A549 (cell line): ENCODE measurements around the gene HOXD8. TPM values are rescaled to one million over a fixed set of nuclear protein-coding genes. Genes with fewer than 3 reads are reported as not detected.

ENCODE experiments used
- ATAC-seq, 2 experiments: fragments of 200-7000 bp in 1 of 2; fragments of >200 bp in 1 of 2; cut with Nextera tagmentation in 1 of 2; cut with Tn5 transposase in 1 of 2; 3 replicates each; pipeline versions ENCODE4 v1.8.0 to v1.9.1; 2018 to 2020; ENCODE audit warnings: mild to moderate bottlenecking in 1 of 2, moderate library complexity in 1 of 2
- CTCF ChIA-PET: fragments of 300-600 bp; sonication (Branson Sonifier 250); formaldehyde crosslinking; extraction: SDS; loops from one replicate; lab custom pipeline; 2021; ENCODE audit warnings: antibody characterized with exemption, inconsistent platforms; lab: Yijun Ruan, JAX
- POLR2A ChIA-PET: fragments of 350-600 bp; formaldehyde crosslinking; extraction: SDS; loops from one replicate; lab custom pipeline; 2021; ENCODE audit warnings: antibody characterized with exemption, inconsistent platforms; lab: Yijun Ruan, JAX
- DNase-seq, 2 experiments: peaks; one replicate each; pipeline versions ENCODE4 v3.0.0 to v3.0.0-alpha.2; 2011 to 2016; ENCODE audit warnings: low read depth in 1 of 2, low spot score in 1 of 2
- FAIRE-seq: peaks from 2 replicates; lab custom pipeline; 2011; peaks lifted over from hg19 to GRCh38; lab: Jason Lieb, UNC
- H3K27ac ChIP-seq, 2 experiments: fragments of >200 bp; sonication (Bioruptor Twin); formaldehyde crosslinking; 3 replicates each; pipeline ENCODE4 v1.5.1; 2016 to 2017
- H3K4me1 ChIP-seq: fragments of >200 bp; sonication (Bioruptor Twin); formaldehyde crosslinking; 3 replicates; pipeline ENCODE4 v1.6.1; 2016
- H3K4me2 ChIP-seq: fragments of >200 bp; sonication (Bioruptor Twin); formaldehyde crosslinking; 3 replicates; pipeline ENCODE4 v1.6.1; 2016
- H3K4me3 ChIP-seq: fragments of >200 bp; sonication (Bioruptor Twin); formaldehyde crosslinking; 3 replicates; pipeline ENCODE4 v1.5.1; 2016
- H3K9me3 ChIP-seq: fragments of >200 bp; sonication (Bioruptor Twin); formaldehyde crosslinking; 3 replicates; pipeline ENCODE4 v1.6.1; 2016
- CBX2 ChIP-seq: fragments of 200-600 bp; sonication (generic); IDR thresholded peaks from 2 replicates; pipeline ENCODE4 v1.6.1; 2016; ENCODE audit warnings: low read depth, mild to moderate bottlenecking, borderline replicate concordance
- CBX8 ChIP-seq: fragments of 200-600 bp; sonication (generic); IDR thresholded peaks from 2 replicates; pipeline ENCODE4 v1.6.1; 2016
- CHD2 ChIP-seq: fragments of 150-350 bp; IDR thresholded peaks from 2 replicates; pipeline ENCODE4 v1.6.1; 2014; ENCODE audit warnings: low read length; ENCODE audit not compliant: partially characterized antibody
- CHD4 ChIP-seq: fragments of 200-600 bp; sonication (generic); IDR thresholded peaks from 2 replicates; pipeline ENCODE4 v1.6.1; 2016; ENCODE audit warnings: antibody characterized with exemption, mild to moderate bottlenecking, borderline replicate concordance
- EHF ChIP-seq: fragments of 250-450 bp; sonication (Bioruptor Pico); IDR thresholded peaks from 2 replicates; pipeline ENCODE4 v1.5.0; 2020; ENCODE audit warnings: mild to moderate bottlenecking
- EHMT2 ChIP-seq: fragments of 200-600 bp; sonication (generic); IDR thresholded peaks from 2 replicates; pipeline ENCODE4 v1.6.1; 2016; ENCODE audit warnings: antibody characterized with exemption, low read depth, mild to moderate bottlenecking, moderate library complexity
- FOSB ChIP-seq: fragments of 250-450 bp; sonication (Bioruptor Pico); IDR thresholded peaks from 2 replicates; pipeline ENCODE4 v1.5.0; 2020; ENCODE audit warnings: mild to moderate bottlenecking, moderate library complexity
- FOSL2 ChIP-seq, 2 experiments: fragments of 450-650 bp in 1 of 2; fragments of >200 bp in 1 of 2; sonication (Bioruptor Twin) in 1 of 2; formaldehyde crosslinking; IDR thresholded peaks; 2 replicates each; pipeline versions ENCODE4 v1.5.0 to v1.6.1; 2016 to 2020; ENCODE audit warnings: mild to moderate bottlenecking in 1 of 2, moderate library complexity in 1 of 2
- HDAC2 ChIP-seq: fragments of 200-600 bp; sonication (generic); IDR thresholded peaks from 2 replicates; pipeline ENCODE4 v1.6.1; 2016
- HEYL ChIP-seq: fragments of 250-450 bp; sonication (Bioruptor Pico); IDR thresholded peaks from 2 replicates; pipeline ENCODE4 v1.8.0; 2021; ENCODE audit warnings: mild to moderate bottlenecking, moderate library complexity
- HOXB13 ChIP-seq: fragments of 250-450 bp; sonication (Bioruptor Pico); IDR thresholded peaks from 2 replicates; pipeline ENCODE4 v1.5.0; 2020; ENCODE audit warnings: low read depth, mild to moderate bottlenecking, moderate library complexity
- HOXB5 ChIP-seq: fragments of 250-450 bp; sonication (Bioruptor Pico); IDR thresholded peaks from 2 replicates; pipeline ENCODE4 v1.5.0; 2020; ENCODE audit warnings: mild to moderate bottlenecking, moderate library complexity
- JUNB ChIP-seq: fragments of >200 bp; sonication (Bioruptor Twin); formaldehyde crosslinking; IDR thresholded peaks from 2 replicates; pipeline ENCODE4 v1.6.1; 2016
- NFE2L2 ChIP-seq: fragments of 150-350 bp; conservative IDR thresholded peaks from 2 replicates; pipeline ENCODE4 v1.6.1; 2014; ENCODE audit warnings: low read length
- NR3C1 ChIP-seq: fragments of >200 bp; sonication (Bioruptor Twin); formaldehyde crosslinking; IDR thresholded peaks from 3 replicates; pipeline ENCODE4 v1.6.1; 2017
- PHF8 ChIP-seq: fragments of 200-600 bp; sonication (generic); IDR thresholded peaks from 2 replicates; pipeline ENCODE4 v1.6.1; 2016; ENCODE audit warnings: low read depth, mild to moderate bottlenecking, antibody characterized with exemption, moderate library complexity, borderline replicate concordance
- POLR2A ChIP-seq: IDR thresholded peaks from 2 replicates; pipeline ENCODE4 v1.6.1; 2012; ENCODE audit warnings: mild to moderate bottlenecking, low read length
- RAD21 ChIP-seq, 2 experiments: fragments of >200 bp in 1 of 2; sonication (Bioruptor Twin) in 1 of 2; formaldehyde crosslinking in 1 of 2; IDR thresholded peaks in 1 of 2; conservative IDR thresholded peaks in 1 of 2; 2 replicates in 1 of 2; 3 replicates in 1 of 2; pipeline ENCODE4 v1.6.1; 2012 to 2018; ENCODE audit warnings: inconsistent platforms in 1 of 2
- RARB ChIP-seq: fragments of 250-450 bp; sonication (Bioruptor Pico); IDR thresholded peaks from 2 replicates; pipeline ENCODE4 v1.8.0; 2021; ENCODE audit warnings: mild to moderate bottlenecking, moderate library complexity
- SREBF2 ChIP-seq: fragments of 450-650 bp; IDR thresholded peaks from 2 replicates; pipeline ENCODE4 v1.6.1; 2014; ENCODE audit warnings: mild to moderate bottlenecking, moderate library complexity
- TFCP2L1 ChIP-seq: fragments of 250-450 bp; sonication (Bioruptor Pico); IDR thresholded peaks from 2 replicates; pipeline ENCODE4 v1.5.0; 2021; ENCODE audit warnings: mild to moderate bottlenecking
- WGBS: methylation state at CpG from one replicate; pipeline ENCODE4 v1.1.6; 2017; ENCODE audit errors: missing lambda C conversion rate; 5-methylcytosine and 5-hydroxymethylcytosine counted together
- polyA plus RNA-seq, 4 experiments: library from polyadenylated mRNA; depleted of rRNA in 3 of 4; stranded (reverse); fragments of >200 nt; fragmentation: RNase III in 1 of 4; extraction: RNeasy Plus Mini Kit Qiagen cat#74134 plus additional on column Dnase treatment in 1 of 4; gene quantifications; 2 replicates in 3 of 4; 3 replicates in 1 of 4; pipeline ENCODE4 v1.2.3, GENCODE V29; 2011 to 2017
- TF ChIP-seq, protein P1 (sequence below): fragments of >200 bp; sonication (Bioruptor Twin); formaldehyde crosslinking; IDR thresholded peaks from 3 replicates; pipeline ENCODE4 v1.5.1; 2016
- TF ChIP-seq, protein P2 (sequence below): fragments of >200 bp; sonication (Bioruptor Twin); formaldehyde crosslinking; IDR thresholded peaks from 3 replicates; pipeline ENCODE4 v1.6.1; 2016

Gene HOXD8
- polyA plus RNA-seq, 2 of the 4 experiments (the other 2 are of a cell fraction), result 3.8 to 8.5 TPM

DNA sequence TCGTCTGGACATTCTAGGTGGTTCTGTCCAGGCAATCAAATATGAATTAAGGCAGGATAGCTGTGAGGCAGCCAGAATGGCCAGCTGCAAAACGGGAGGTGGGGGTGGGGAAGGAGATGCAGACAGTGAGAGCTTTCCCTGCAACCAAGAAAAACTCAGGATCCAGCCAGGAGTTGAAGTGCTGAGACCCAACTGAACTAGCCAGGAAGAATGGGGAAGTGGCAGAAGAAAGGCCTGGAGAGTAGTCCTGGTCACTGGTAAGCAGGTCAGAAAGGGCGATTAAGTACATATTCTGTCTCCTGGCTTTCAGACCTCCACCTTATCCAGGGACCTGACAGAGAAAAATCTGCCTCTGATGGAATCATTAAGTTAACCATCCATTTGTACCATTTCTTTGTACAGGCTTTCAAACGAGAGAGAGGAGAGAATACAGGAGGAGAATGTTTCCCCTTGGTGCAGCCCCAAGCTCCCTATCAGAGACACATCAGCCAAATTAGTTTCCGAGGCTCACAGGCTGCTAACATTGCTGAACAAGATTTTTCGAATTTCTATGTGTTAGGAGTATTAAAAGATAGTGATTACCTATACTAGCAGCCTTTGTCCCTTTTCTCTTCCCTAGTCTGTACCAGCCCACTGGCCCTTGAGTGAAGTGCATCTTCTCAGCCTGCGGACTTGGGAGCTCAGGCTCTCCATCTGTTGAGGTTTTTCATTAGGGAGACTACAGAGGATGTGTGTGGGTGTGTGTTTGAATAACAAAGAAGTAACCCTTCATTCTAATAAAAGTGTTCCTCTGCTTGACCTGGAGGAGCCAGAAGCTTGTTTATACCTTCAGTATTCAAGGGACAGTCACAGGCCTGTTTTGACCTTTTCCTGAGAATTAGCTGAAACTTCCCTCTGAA lies 46.5 kb downstream of the HOXD8 start:
- Histone ChIP-seq H3K4me3 (no peak overlapping the region), H3K27ac (no peak overlapping the region), H3K4me2 (no peak overlapping the region), H3K4me1 (peaks cover 6% of the 10 kb centered on the region; the same call in 1 of the 3 replicates), H3K9me3 (no peaks in the 10 kb centered on the region)
- CTCF ChIA-PET, result interaction anchor here (0.9 to 1.5 kb wide), 2 partner anchors 11 to 36 kb away, joined by 3 read pairs; no protein-coding TSS in a partner anchor
- TF ChIP-seq HDAC2 (no peak), TFCP2L1 (no peak), EHMT2 (no peak)
- DNase-seq (no peak), ATAC-seq (no peak), FAIRE-seq (no peak)
- 50% methylated on average over 6 of the region's 7 CpGs for WGBS
- POLR2A ChIA-PET, result no interaction called here

DNA sequence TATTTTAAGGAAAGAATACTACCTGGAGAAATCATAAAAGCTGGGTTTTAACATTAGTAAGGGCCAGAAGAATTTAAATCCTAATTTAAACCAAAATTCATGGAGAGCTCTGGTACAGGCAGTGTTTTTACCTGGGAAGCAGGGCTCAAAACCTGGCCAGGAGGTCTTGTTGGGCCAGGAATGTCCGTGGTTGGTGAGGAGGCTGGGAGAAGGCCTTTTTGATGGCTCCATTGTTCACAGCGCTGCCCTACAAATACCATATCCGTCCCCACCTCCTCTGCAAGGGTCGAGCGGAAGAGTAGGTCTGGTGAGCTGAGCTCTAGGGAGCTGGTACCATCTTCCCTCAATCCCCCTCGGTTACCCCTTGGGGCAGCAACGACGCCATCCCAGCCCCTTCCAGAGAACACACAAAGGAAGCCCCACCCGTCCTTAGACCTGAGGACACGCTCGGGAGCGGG lies 48.1 kb downstream of the HOXD8 start:
- ChIA-PET CTCF (no interaction called here), POLR2A (no interaction called here)
- FAIRE-seq, result no peak
- DNase-seq, result no peak
- ATAC-seq, result no peak
- WGBS, result 75% methylated on average over 12 of the region's 12 CpGs
- Histone ChIP-seq H3K9me3 (no peaks in the 10 kb centered on the region), H3K27ac (no peak overlapping the region), H3K4me3 (no peak overlapping the region), H3K4me1 (peaks cover 6% of the 10 kb centered on the region; the same call in 1 of the 3 replicates), H3K4me2 (no peak overlapping the region)
- TF ChIP-seq, protein P1, sequence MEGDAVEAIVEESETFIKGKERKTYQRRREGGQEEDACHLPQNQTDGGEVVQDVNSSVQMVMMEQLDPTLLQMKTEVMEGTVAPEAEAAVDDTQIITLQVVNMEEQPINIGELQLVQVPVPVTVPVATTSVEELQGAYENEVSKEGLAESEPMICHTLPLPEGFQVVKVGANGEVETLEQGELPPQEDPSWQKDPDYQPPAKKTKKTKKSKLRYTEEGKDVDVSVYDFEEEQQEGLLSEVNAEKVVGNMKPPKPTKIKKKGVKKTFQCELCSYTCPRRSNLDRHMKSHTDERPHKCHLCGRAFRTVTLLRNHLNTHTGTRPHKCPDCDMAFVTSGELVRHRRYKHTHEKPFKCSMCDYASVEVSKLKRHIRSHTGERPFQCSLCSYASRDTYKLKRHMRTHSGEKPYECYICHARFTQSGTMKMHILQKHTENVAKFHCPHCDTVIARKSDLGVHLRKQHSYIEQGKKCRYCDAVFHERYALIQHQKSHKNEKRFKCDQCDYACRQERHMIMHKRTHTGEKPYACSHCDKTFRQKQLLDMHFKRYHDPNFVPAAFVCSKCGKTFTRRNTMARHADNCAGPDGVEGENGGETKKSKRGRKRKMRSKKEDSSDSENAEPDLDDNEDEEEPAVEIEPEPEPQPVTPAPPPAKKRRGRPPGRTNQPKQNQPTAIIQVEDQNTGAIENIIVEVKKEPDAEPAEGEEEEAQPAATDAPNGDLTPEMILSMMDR, result no peak
- TF ChIP-seq EHF (CRISPR knock-in tag) (no peak), NFE2L2 (no peak), JUNB (no peak), CHD4 (no peak), FOSL2 (IDR thresholded peaks at IDR 0.05) (no peak), FOSL2 (CRISPR knock-in tag; IDR thresholded peaks at IDR 0.05) (no peak), HEYL (CRISPR knock-in tag) (no peak), CBX2 (no peak), TFCP2L1 (no peak), CBX8 (no peak), RARB (no peak)
- TF ChIP-seq, protein P2, sequence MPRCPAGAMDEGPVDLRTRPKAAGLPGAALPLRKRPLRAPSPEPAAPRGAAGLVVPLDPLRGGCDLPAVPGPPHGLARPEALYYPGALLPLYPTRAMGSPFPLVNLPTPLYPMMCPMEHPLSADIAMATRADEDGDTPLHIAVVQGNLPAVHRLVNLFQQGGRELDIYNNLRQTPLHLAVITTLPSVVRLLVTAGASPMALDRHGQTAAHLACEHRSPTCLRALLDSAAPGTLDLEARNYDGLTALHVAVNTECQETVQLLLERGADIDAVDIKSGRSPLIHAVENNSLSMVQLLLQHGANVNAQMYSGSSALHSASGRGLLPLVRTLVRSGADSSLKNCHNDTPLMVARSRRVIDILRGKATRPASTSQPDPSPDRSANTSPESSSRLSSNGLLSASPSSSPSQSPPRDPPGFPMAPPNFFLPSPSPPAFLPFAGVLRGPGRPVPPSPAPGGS, result no peak

DNA sequence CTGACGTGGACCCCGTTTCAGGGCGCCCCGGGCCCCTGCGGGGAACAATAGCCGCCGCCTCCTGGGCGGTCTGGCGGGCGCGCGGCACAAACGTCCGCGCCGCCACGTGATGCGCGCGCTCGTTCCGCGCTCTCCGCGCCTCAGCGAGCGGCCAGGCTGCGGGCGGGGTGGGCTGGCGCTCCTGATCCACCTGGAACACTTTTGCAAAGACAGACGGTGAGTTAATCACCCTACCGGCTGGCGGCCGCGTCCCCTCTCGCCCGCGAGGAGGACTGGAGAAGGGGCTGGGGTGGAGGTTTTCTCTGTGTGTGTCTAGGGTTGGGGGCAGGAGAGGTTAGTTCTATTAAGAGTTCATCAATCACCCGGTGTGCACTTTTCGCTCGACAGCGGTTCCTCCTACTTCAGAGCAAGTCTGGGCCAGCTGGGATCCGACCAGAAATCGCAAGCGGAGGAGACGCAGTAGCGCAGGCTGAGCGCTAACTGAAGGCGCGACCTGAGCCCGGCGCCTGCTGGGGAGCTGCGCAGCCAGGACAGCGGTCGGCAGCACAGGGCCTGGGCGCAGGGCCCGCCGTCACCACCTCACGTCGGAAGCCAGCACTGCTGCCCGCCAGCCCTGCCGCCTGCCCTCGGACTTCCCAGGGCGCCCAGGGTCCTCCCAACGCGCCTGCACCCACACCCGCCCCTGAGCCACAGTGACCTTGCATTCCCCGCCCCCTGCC lies 48.7 kb downstream of the HOXD8 start:
- no peak overlapping the region for H3K4me2 ChIP-seq
- POLR2A ChIA-PET, result no interaction called here

More for the DNA sequence above, 48.7 kb downstream of the HOXD8 start:
- CTCF ChIA-PET, result interaction anchor here (0.7 kb wide), 1 partner anchor 376 kb away, joined by 3 read pairs; no protein-coding TSS in a partner anchor
- peaks cover 6% of the 10 kb centered on the region; the same call in 1 of the 3 replicates for H3K4me1 ChIP-seq
- FAIRE-seq (no peak), ATAC-seq (no peak), DNase-seq (no peak)
- no peaks in the 10 kb centered on the region for H3K9me3 ChIP-seq
- H3K4me3 ChIP-seq, result no peak overlapping the region
- TF ChIP-seq PHF8 (no peak), NR3C1 (no peak), TFCP2L1 (no peak), POLR2A (no peak), HOXB13 (CRISPR knock-in tag) (no peak), RAD21 (conservative IDR thresholded peaks at IDR 0.05 in 1 of 2, IDR thresholded peaks at IDR 0.05 in 1 of 2) (no peak), FOSB (no peak), HOXB5 (no peak), SREBF2 (no peak), CHD2 (no peak)
- TF ChIP-seq, protein P1, result no peak
- no peak overlapping the region for H3K27ac ChIP-seq
- WGBS, result 89% methylated on average over 62 of the region's 68 CpGs
